Tibial nerve (tissue), 4 donors: ENCODE results near the gene CLDN10. TPM values are rescaled to one million over a fixed set of nuclear protein-coding genes. Genes with fewer than 3 reads are reported as not detected.

Experiments
- DNase-seq, 2 donors: peaks; one replicate each; pipeline ENCODE4 v3.0.0-alpha.2; 2019; ENCODE audit warnings: low spot score in 2 of 2
- H3K27ac ChIP-seq, 4 donors: fragments of 200-600 bp; sonication (generic) in 3 of 4; one replicate each; pipeline ENCODE4 v1.5.1; 2017 to 2019; ENCODE audit warnings: mild to moderate bottlenecking in 1 of 4
- H3K27me3 ChIP-seq, 2 donors: fragments of 200-600 bp; sonication (generic) in 1 of 2; one replicate each; pipeline versions ENCODE4 v1.5.1 to v1.6.0; 2017 to 2019
- H3K36me3 ChIP-seq, 3 donors: fragments of 200-600 bp; sonication (generic); one replicate each; pipeline ENCODE4 v1.5.1; 2018 to 2019
- H3K4me1 ChIP-seq, 4 donors: fragments of 200-600 bp; sonication (generic) in 3 of 4; one replicate each; pipeline ENCODE4 v1.5.1; 2017 to 2019
- H3K4me3 ChIP-seq, 4 donors: fragments of 200-600 bp; sonication (generic) in 3 of 4; one replicate each; pipeline ENCODE4 v1.5.1; 2017 to 2019; ENCODE audit warnings: mild to moderate bottlenecking in 1 of 4, moderate library complexity in 1 of 4
- H3K9me3 ChIP-seq, 4 donors: fragments of 200-600 bp; sonication (generic) in 3 of 4; one replicate each; pipeline ENCODE4 v1.5.1; 2017 to 2019
- EP300 ChIP-seq, 2 donors: sonication (generic); formaldehyde crosslinking; IDR thresholded peaks; one replicate each; pipeline ENCODE4 v1.6.1; 2017; ENCODE audit warnings: antibody characterized with exemption in 2 of 2, mild to moderate bottlenecking in 1 of 2
- POLR2A ChIP-seq, 2 donors: fragments of 450-650 bp; IDR thresholded peaks; one replicate each; pipeline ENCODE4 v1.6.1; 2017; ENCODE audit warnings: antibody characterized with exemption in 2 of 2, mild to moderate bottlenecking in 2 of 2, moderate library complexity in 2 of 2
- WGBS, 2 donors: methylation state at CpG; one replicate each; pipeline ENCODE4 v1.1.5; 2018; 5-methylcytosine and 5-hydroxymethylcytosine counted together
- total RNA-seq, 4 donors: library from RNA; depleted of rRNA; stranded (reverse); fragments of >200 nt; gene quantifications; one replicate each; pipeline ENCODE4 v1.1.0, GENCODE V29; 2016
- TF ChIP-seq, protein P1 (sequence below), 5 experiments: fragments of 200-600 bp in 3 of 5; fragments of 450-650 bp in 2 of 5; sonication (generic) in 3 of 5; IDR thresholded peaks; one replicate each; pipeline ENCODE4 v1.5.1; 2016 to 2019; ENCODE audit warnings: antibody characterized with exemption in 5 of 5, mild to moderate bottlenecking in 3 of 5, moderate library complexity in 2 of 5

CLDN10 gene
- total RNA-seq, 4 donors from 2014 or later, result 0.44 TPM; not detected in 3

DNA sequence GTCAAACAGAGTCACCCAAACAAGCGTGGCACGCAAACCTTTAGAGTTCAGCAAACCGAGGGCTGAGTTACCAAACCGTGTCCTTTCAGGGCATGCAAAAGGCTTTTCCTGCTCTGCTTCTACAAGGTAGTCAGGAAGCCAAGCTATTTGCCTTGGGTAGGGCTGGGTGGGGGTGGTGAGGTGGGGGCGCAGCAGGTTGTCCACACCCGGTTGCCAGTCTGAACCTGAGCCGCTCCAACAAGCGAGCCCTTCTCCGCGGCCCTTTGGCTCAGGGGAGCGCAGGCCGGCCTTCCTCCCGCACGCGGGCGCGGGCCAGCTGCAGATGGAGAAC is 347 bp upstream of the CLDN10 start:
- 27 to 30% methylated on average over 13 of the region's 17 CpGs for WGBS, 2 donors
- Histone ChIP-seq H3K27ac (no peak overlapping the region), H3K27me3 (peaks cover 0 to 69% of the 10 kb centered on the region in 2 donors), H3K4me1 (peaks cover 0 to 17% (median 0%) of the 10 kb centered on the region in 4 donors), H3K4me3 (no peak overlapping the region), H3K36me3 (no peaks in the 10 kb centered on the region), H3K9me3 (no peaks in the 10 kb centered on the region)
- TF ChIP-seq, protein P1, sequence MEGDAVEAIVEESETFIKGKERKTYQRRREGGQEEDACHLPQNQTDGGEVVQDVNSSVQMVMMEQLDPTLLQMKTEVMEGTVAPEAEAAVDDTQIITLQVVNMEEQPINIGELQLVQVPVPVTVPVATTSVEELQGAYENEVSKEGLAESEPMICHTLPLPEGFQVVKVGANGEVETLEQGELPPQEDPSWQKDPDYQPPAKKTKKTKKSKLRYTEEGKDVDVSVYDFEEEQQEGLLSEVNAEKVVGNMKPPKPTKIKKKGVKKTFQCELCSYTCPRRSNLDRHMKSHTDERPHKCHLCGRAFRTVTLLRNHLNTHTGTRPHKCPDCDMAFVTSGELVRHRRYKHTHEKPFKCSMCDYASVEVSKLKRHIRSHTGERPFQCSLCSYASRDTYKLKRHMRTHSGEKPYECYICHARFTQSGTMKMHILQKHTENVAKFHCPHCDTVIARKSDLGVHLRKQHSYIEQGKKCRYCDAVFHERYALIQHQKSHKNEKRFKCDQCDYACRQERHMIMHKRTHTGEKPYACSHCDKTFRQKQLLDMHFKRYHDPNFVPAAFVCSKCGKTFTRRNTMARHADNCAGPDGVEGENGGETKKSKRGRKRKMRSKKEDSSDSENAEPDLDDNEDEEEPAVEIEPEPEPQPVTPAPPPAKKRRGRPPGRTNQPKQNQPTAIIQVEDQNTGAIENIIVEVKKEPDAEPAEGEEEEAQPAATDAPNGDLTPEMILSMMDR (IDR thresholded peaks at IDR 0.05), result no peak
- DNase-seq, result no peak

DNA sequence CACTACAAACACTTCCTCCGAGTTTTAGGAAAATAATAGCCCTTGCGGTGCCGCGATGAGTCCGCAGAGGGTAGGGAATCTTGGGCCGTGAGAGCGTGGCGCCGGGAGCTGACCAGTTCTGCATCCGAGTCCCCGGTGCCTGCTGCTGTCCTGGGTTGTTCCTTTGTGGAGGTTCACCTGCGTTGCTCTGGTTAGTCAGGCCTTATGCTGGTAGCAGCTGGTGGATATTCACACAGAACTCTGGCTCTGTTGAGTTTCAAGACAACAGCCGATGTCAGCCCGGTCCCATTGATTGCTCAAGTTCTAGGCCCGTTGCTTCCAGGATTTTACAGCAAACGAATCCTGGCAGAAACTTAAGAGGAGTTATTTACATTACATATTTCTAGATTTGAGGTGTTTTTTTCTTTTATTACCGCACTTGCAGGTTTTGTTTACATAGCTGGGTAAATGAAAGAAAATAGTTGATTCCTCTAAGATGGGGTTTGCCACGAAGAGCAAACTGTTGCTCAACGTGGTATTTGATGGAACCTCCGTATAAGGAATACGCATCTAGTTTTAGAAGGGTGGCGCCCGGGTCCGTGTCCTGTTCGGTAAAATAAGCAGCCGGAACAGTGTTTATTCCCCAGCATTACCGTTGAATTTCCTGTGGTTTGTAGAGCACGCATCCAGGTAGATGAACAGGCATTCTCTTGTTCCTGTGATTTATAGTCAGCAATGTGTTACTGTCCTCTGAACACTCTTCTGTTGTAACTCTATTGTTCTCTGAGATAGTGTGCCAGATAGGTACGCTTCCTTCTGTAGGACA is 1.3 kb downstream of the CLDN10 start:
- Histone ChIP-seq H3K9me3 (no peaks in the 10 kb centered on the region), H3K27me3 (peaks cover 0 to 60% of the 10 kb centered on the region in 2 donors), H3K4me3 (no peak overlapping the region), H3K27ac (no peak overlapping the region), H3K36me3 (no peaks in the 10 kb centered on the region), H3K4me1 (peaks cover 0 to 17% (median 0%) of the 10 kb centered on the region in 4 donors)
- 45% methylated on average over 29 of the region's 29 CpGs for WGBS, 2 donors
- no peak for DNase-seq
- TF ChIP-seq EP300 (IDR thresholded peaks at IDR 0.05), result no peak
- TF ChIP-seq, protein P1 (IDR thresholded peaks at IDR 0.05), result no peak
- no peak for TF ChIP-seq POLR2A (IDR thresholded peaks at IDR 0.05)

DNA sequence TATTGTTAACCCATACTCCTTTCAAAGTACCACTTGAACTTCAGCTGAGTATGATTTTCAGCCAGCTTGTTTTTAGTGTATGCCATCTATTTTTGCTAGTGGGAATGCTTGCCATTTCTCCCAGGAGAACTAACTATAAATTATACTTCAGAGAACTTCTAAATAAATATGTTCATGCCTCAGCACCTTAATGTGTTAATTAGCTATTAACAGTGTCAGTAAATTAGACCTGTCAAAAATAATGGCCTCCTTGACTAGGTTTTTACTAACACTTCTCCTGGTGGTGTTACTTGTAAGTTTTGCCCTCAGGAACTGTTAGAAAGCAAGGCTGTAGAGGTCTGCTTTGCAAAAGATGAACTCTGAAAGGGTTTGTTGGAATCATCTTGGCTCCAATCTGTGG is 4.5 kb downstream of the CLDN10 start:
- Histone ChIP-seq H3K9me3 (no peaks in the 10 kb centered on the region), H3K27ac (no peak overlapping the region), H3K4me1 (peaks cover 0 to 16% (median 0%) of the 10 kb centered on the region in 4 donors), H3K4me3 (no peak overlapping the region), H3K36me3 (no peaks in the 10 kb centered on the region), H3K27me3 (peaks cover 0 to 39% of the 10 kb centered on the region in 2 donors)
- no peak for DNase-seq
- TF ChIP-seq EP300 (IDR thresholded peaks at IDR 0.05), result no peak
- TF ChIP-seq POLR2A (IDR thresholded peaks at IDR 0.05), result no peak
- TF ChIP-seq, protein P1 (IDR thresholded peaks at IDR 0.05), result no peak

DNA sequence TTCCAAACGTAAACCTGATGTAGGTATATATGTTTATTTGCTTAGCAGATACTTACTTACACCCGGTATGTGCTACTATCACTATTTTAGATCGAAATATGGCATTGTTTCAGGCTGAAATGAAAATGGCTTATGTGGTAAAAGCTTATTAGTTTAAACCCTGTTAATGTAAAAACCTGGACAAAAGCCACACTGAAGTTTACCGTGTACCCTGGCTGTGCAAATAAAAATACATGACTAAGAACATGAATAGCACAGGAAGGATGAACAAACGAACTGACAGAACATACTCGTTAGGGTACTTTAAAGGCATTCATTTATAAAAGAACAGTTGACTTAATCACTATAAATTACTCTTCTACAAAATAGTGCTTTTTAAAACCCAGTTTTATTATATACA is 6.6 kb downstream of the CLDN10 start:
- no peak overlapping the region for H3K27ac ChIP-seq
- H3K9me3 ChIP-seq, result no peaks in the 10 kb centered on the region
- no peak for DNase-seq
- peaks cover 0 to 18% of the 10 kb centered on the region in 2 donors for H3K27me3 ChIP-seq
- WGBS, 2 donors, result 76 to 78% methylated on average over 6 of the region's 6 CpGs
- TF ChIP-seq POLR2A (IDR thresholded peaks at IDR 0.05) (no peak), EP300 (IDR thresholded peaks at IDR 0.05) (no peak)
- TF ChIP-seq, protein P1 (IDR thresholded peaks at IDR 0.05), result no peak
- no peaks in the 10 kb centered on the region for H3K36me3 ChIP-seq
- no peaks in the 10 kb centered on the region for H3K4me1 ChIP-seq
- H3K4me3 ChIP-seq, result no peak overlapping the region

DNA sequence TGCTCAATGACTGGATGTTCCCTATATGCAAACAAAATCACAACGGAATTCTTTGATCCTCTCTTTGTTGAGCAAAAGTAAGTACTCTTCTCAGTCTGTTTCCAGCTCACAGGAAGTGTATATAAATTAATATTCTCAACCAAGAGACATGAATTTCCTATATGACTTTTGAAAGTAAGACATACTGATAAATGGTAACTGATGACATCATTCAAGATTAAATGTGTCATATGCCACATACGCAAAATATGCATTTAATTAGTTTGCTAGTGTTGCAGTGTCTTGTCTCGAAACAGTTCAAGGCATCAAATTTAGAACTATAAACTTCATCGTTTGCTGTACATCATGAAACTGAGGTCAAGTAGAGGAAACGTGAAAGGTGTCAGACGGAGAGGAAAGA is 7.9 kb downstream of the CLDN10 start:
- WGBS, 2 donors, result 80 to 85% methylated on average over 6 of the region's 6 CpGs
- DNase-seq, result no peak
- H3K9me3 ChIP-seq, result no peaks in the 10 kb centered on the region
- H3K27me3 ChIP-seq, result peaks cover 0 to 8% of the 10 kb centered on the region in 2 donors
- H3K4me3 ChIP-seq, result no peak overlapping the region
- H3K27ac ChIP-seq, result no peak overlapping the region
- no peaks in the 10 kb centered on the region for H3K4me1 ChIP-seq
- H3K36me3 ChIP-seq, result no peaks in the 10 kb centered on the region
- TF ChIP-seq POLR2A (IDR thresholded peaks at IDR 0.05), result no peak
- TF ChIP-seq, protein P1 (IDR thresholded peaks at IDR 0.05), result no peak
- no peak for TF ChIP-seq EP300 (IDR thresholded peaks at IDR 0.05)
